ENCODE measurements around the gene SSR1. TPM values are rescaled to one million over a fixed set of nuclear protein-coding genes. Genes with fewer than 3 reads are reported as not detected.

SSR1 gene
- polyA plus RNA-seq, 1 experiment, result 375 TPM

DNA sequence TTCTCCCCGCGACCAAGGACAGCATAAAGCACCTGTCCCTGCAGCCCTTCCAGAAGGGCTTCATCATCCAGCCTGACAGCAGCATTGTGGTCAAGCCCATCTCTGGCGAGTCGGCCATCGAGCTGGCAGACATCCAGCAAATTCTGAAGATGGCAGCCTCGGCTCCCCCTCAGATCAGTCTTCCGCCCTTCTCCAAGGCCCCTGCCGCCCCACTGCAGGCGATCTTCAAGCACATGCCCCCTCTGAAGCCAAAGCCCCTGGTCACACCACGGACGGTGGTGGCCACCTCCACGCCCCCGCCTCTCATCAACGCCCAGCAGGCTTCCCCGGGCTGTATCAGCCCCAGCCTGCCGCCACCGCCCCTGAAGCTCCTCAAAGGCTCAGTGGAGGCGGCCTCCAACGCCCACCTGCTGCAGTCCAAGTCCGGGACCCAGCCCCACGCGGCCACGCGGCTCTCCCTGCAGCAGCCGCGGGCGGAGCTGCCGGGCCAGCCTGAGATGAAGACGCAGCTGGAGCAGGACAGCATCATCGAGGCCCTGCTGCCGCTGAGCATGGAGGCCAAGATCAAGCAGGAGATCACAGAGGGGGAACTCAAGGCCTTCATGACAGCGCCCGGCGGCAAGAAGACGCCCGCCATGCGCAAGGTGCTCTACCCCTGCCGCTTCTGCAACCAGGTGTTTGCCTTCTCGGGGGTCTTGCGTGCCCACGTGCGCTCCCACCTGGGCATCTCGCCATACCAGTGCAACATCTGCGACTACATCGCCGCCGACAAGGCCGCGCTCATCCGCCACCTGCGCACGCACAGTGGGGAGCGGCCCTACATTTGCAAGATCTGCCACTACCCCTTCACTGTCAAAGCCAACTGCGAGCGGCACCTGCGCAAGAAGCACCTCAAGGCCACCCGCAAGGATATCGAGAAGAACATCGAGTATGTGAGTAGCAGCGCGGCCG, 83.3 kb downstream of the SSR1 start:
- no peaks in the 10 kb centered on the region for H3K27me3 ChIP-seq (ENCODE audit: control insufficient read depth, insufficient read depth, low read length)
- TF ChIP-seq, protein P1, sequence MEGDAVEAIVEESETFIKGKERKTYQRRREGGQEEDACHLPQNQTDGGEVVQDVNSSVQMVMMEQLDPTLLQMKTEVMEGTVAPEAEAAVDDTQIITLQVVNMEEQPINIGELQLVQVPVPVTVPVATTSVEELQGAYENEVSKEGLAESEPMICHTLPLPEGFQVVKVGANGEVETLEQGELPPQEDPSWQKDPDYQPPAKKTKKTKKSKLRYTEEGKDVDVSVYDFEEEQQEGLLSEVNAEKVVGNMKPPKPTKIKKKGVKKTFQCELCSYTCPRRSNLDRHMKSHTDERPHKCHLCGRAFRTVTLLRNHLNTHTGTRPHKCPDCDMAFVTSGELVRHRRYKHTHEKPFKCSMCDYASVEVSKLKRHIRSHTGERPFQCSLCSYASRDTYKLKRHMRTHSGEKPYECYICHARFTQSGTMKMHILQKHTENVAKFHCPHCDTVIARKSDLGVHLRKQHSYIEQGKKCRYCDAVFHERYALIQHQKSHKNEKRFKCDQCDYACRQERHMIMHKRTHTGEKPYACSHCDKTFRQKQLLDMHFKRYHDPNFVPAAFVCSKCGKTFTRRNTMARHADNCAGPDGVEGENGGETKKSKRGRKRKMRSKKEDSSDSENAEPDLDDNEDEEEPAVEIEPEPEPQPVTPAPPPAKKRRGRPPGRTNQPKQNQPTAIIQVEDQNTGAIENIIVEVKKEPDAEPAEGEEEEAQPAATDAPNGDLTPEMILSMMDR (IDR thresholded peaks at IDR 0.05; ENCODE audit: low read depth, low read length), result no peak
- ChIA-PET CTCF (no interaction called here), POLR2A (no interaction called here)
- H3K4me3 ChIP-seq (ENCODE audit: low read depth, low read length), result no peak overlapping the region
- no peak for DNase-seq (ENCODE audit: low read depth, low spot score)
- H3K27ac ChIP-seq (ENCODE audit: low read depth, low read length), result no peak overlapping the region
- peaks cover 3% of the 10 kb centered on the region; the same call in 1 of the 2 replicates for H3K9me3 ChIP-seq (ENCODE audit: control insufficient read depth, insufficient read depth, low read length)

DNA sequence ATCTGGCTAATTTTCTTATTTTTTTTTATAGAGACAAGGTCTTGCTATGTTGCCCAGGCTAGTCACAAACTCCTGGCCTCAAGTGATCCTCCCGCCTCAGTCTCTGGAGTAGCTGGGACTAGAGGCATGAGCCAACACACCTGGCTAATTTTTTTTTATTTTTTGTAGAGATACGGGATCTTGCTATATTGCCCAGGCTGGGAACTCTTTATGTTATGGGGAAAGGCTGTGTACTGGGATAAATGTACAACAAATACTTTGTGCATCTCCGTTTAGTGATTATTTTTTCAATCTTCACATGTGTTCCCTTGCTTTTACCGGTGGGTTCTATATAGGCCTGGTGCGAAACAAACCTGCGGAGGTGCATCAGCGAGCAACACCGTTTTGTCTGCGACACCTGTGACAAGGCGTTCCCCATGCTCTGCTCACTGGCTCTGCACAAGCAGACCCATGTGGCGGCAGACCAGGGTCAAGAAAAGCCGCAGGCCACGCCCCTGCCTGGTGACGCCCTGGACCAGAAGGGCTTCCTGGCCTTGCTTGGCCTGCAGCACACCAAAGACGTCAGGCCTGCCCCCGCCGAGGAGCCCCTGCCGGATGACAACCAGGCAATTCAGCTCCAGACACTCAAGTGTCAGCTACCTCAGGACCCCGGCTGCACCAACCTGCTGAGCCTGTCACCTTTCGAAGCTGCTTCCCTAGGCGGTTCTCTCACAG, 84.2 kb downstream of the SSR1 start:
- CTCF ChIA-PET, result interaction anchor here (0.6 kb wide), 1 partner anchor 15 kb away, joined by 5 read pairs; no protein-coding TSS in a partner anchor
- Histone ChIP-seq H3K27ac (ENCODE audit: low read depth, low read length) (no peak overlapping the region), H3K27me3 (ENCODE audit: control insufficient read depth, insufficient read depth, low read length) (no peaks in the 10 kb centered on the region), H3K4me3 (ENCODE audit: low read depth, low read length) (no peak overlapping the region), H3K9me3 (ENCODE audit: control insufficient read depth, insufficient read depth, low read length) (peaks cover 3% of the 10 kb centered on the region; the same call in 1 of the 2 replicates)
- POLR2A ChIA-PET, result no interaction called here
- TF ChIP-seq, protein P1 (IDR thresholded peaks at IDR 0.05; ENCODE audit: low read depth, low read length), result no peak
- DNase-seq (ENCODE audit: low read depth, low spot score), result no peak

DNA sequence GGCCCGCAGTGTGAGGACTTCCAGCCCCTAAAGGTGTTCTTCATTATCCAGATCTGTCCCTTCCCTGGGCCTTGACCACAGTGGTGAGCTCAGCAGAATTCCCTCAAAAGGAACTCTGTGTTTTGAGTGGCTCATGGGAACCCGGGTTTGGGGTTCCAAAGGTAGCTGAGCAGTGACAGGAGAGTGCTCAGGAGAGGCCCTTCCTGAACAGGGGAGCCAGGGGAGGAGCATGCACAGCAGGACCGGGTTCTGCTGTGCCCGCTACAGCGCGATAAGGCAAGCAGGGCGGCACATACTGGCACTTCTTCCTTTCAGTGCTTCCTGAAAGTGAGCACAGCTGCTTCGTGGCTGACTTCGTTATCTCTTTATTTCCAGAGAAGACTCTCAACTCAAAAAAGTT, 88.3 kb downstream of the SSR1 start:
- no peak overlapping the region for H3K27ac ChIP-seq (ENCODE audit: low read depth, low read length)
- no peak overlapping the region for H3K4me3 ChIP-seq (ENCODE audit: low read depth, low read length)
- ChIA-PET CTCF (interaction anchor here (1.0 to 1.6 kb wide), 2 partner anchors 12 to 19 kb away, joined by 3 to 5 read pairs; no protein-coding TSS in a partner anchor), POLR2A (no interaction called here)
- TF ChIP-seq, protein P1 (IDR thresholded peaks at IDR 0.05; ENCODE audit: low read depth, low read length), result no peak
- no peaks in the 10 kb centered on the region for H3K27me3 ChIP-seq (ENCODE audit: control insufficient read depth, insufficient read depth, low read length)
- no peak for DNase-seq (ENCODE audit: low read depth, low spot score)
- peaks cover 3% of the 10 kb centered on the region; the same call in 1 of the 2 replicates for H3K9me3 ChIP-seq (ENCODE audit: control insufficient read depth, insufficient read depth, low read length)

DNA sequence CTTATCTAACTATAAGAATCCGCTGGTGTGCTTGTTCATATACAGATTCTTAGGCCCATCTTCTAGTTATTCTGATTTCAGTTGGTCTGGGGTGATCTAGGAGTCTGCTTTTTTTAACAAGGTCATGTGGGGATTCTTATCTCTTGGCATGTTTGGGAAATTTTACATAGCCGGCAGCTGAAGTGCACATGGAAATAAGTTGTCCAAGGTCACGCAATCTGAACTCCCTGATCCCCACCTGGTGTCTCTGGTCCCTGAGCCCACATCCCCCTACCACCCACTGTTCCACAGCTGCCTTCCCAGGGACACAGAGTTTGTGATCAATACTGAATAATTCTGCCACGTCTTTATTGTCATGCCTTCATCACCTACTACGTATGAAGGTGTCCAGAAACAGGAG, 90.8 kb downstream of the SSR1 start:
- Histone ChIP-seq H3K4me3 (ENCODE audit: low read depth, low read length) (no peak overlapping the region), H3K27ac (ENCODE audit: low read depth, low read length) (no peak overlapping the region), H3K9me3 (ENCODE audit: control insufficient read depth, insufficient read depth, low read length) (no peaks in the 10 kb centered on the region), H3K27me3 (ENCODE audit: control insufficient read depth, insufficient read depth, low read length) (no peaks in the 10 kb centered on the region)
- ChIA-PET POLR2A (no interaction called here), CTCF (no interaction called here)
- TF ChIP-seq, protein P1 (IDR thresholded peaks at IDR 0.05; ENCODE audit: low read depth, low read length), result no peak
- DNase-seq (ENCODE audit: low read depth, low spot score), result no peak

Measured in AG04450 (cell line).